Left lung (tissue), 10 donors: ENCODE results near the gene RNF126. TPM values are rescaled to one million over a fixed set of nuclear protein-coding genes. Genes with fewer than 3 reads are reported as not detected.

Source experiments
- ATAC-seq: fragments of 200-7000 bp; cut with Tn5 transposase; one replicate; pipeline ENCODE4 v1.9.1; 2020; ENCODE audit warnings: moderate library complexity
- DNase-seq, 4 donors: peaks; one replicate each; pipeline ENCODE4 v3.0.0-alpha.2; 2013 to 2020
- H3K27ac ChIP-seq, 2 donors: fragments of 200-600 bp; sonication (generic) in 1 of 2; one replicate each; pipeline versions ENCODE4 v1.5.0 to v1.8.0; 2020 to 2021
- H3K27me3 ChIP-seq, 2 donors: fragments of 200-600 bp; sonication (generic) in 1 of 2; one replicate each; pipeline versions ENCODE4 v1.5.0 to v1.8.0; 2020 to 2021
- H3K36me3 ChIP-seq, 2 donors: fragments of 200-600 bp; sonication (generic) in 1 of 2; one replicate each; pipeline versions ENCODE4 v1.5.0 to v1.8.0; 2020 to 2021
- H3K4me1 ChIP-seq, 2 donors: fragments of 200-600 bp; one replicate each; pipeline ENCODE4 v1.8.0; 2021
- H3K4me3 ChIP-seq, 2 donors: fragments of 200-600 bp; sonication (generic) in 1 of 2; one replicate each; pipeline versions ENCODE4 v1.5.0 to v1.8.0; 2020 to 2021; ENCODE audit warnings: mild to moderate bottlenecking in 1 of 2
- H3K9me3 ChIP-seq, 2 donors: fragments of 200-600 bp; sonication (generic) in 1 of 2; one replicate each; pipeline versions ENCODE4 v1.5.0 to v1.8.0; 2020 to 2021
- CTCF ChIP-seq, 2 donors: fragments of 200-600 bp; sonication (generic) in 1 of 2; IDR thresholded peaks; one replicate each; pipeline versions ENCODE4 v1.5.0 to v1.8.0; 2021; ENCODE audit warnings: antibody characterized with exemption in 2 of 2
- intact Hi-C, 2 donors: fragments of 100-400 bp; cut with DNase I; formaldehyde crosslinking; loops; one replicate each; pipeline versions ENCODE4 v1.11.2 to v1.14.2; 2022
- polyA plus RNA-seq, 6 donors: library from polyadenylated mRNA; unstranded; fragments of 120-200 nt; gene quantifications; one replicate each; pipeline ENCODE4 v1.2.1, GENCODE V29; 2013; ENCODE audit not compliant: insufficient read length in 6 of 6
- total RNA-seq, 2 donors: library from RNA; stranded (reverse); fragmentation: NEBNext Ultra II Directional; extraction: Animal tissue kit (Norgen Biotek cat#: 25700); gene quantifications; one replicate each; pipeline ENCODE4 v1.2.1, GENCODE V29; 2021
- donor health status: DM: no; HTN: yes; CAD: no.
- donor health status: DM: no; HTN: no; CAD: no.

Gene RNF126
- total and polyA plus RNA-seq, 8 donors, result 15.4 to 34.0 (median 23.1) TPM

GRCh38 chr19:612941-613340 is 50.1 kb downstream of the RNF126 start:
- no peaks in the 10 kb centered on the region for H3K9me3 ChIP-seq
- ATAC-seq (no peak), DNase-seq (no peak)
- no peak for TF ChIP-seq CTCF (IDR thresholded peaks at IDR 0.05)
- peaks cover 0 to 58% of the 10 kb centered on the region in 2 donors for H3K27me3 ChIP-seq
- no peak overlapping the region for H3K4me3 ChIP-seq
- peaks cover 6 to 32% of the 10 kb centered on the region in 2 donors for H3K4me1 ChIP-seq
- H3K36me3 ChIP-seq, result peaks cover 0 to 13% of the 10 kb centered on the region in 2 donors
- no peak overlapping the region for H3K27ac ChIP-seq
- intact Hi-C loops, result no loop called here

- ATAC-seq (no peak), DNase-seq (no peak)
- H3K27me3 ChIP-seq, result peaks cover 0 to 50% of the 10 kb centered on the region in 2 donors
- H3K4me3 ChIP-seq, result no peak overlapping the region
- intact Hi-C loops, result no loop called here
- TF ChIP-seq CTCF (IDR thresholded peaks at IDR 0.05), result no peak
- H3K4me1 ChIP-seq, result peaks cover 6 to 32% of the 10 kb centered on the region in 2 donors
- H3K36me3 ChIP-seq, result no peaks in the 10 kb centered on the region
- H3K27ac ChIP-seq, result peak overlapping the region in 1 of 2 donors; percentile 66
- no peaks in the 10 kb centered on the region for H3K9me3 ChIP-seq
Measured at GRCh38 chr19:611481-611868, 51.5 kb downstream of the RNF126 start.

- Histone ChIP-seq H3K27ac (peak overlapping the region; percentile 13 to 66), H3K4me3 (peak overlapping the region in 1 of 2 donors; percentile 25)
Measured at GRCh38 chr19:610801-611480, 52.1 kb downstream of the RNF126 start.

GRCh38 chr19:610071-610800 is 52.8 kb downstream of the RNF126 start:
- intact Hi-C loops, result no loop called here
- ATAC-seq, result peak; percentile 6
- DNase-seq, result no peak
- H3K36me3 ChIP-seq, result no peaks in the 10 kb centered on the region
- H3K9me3 ChIP-seq, result no peaks in the 10 kb centered on the region
- peak overlapping the region; percentile 13 to 66 for H3K27ac ChIP-seq
- H3K27me3 ChIP-seq, result peaks cover 0 to 41% of the 10 kb centered on the region in 2 donors
- peaks cover 6 to 28% of the 10 kb centered on the region in 2 donors for H3K4me1 ChIP-seq
- H3K4me3 ChIP-seq, result peak overlapping the region in 1 of 2 donors; percentile 25
- no peak for TF ChIP-seq CTCF (IDR thresholded peaks at IDR 0.05)

More at GRCh38 chr19:610801-611480, 52.1 kb downstream of the RNF126 start:
- intact Hi-C loops, result no loop called here
- no peaks in the 10 kb centered on the region for H3K9me3 ChIP-seq
- H3K4me1 ChIP-seq, result peaks cover 6 to 28% of the 10 kb centered on the region in 2 donors
- H3K27me3 ChIP-seq, result peaks cover 0 to 47% of the 10 kb centered on the region in 2 donors
- peak; percentile 56 for ATAC-seq
- DNase-seq, result peak in 2 of 4 donors; percentile 31 to 43
- TF ChIP-seq CTCF (IDR thresholded peaks at IDR 0.05), result no peak
- H3K36me3 ChIP-seq, result no peaks in the 10 kb centered on the region

GRCh38 chr19:609004-609346 is 54.0 kb downstream of the RNF126 start:
- intact Hi-C loops, result no loop called here
- Histone ChIP-seq H3K27me3 (peaks cover 0 to 36% of the 10 kb centered on the region in 2 donors), H3K27ac (peak overlapping the region in 1 of 2 donors; percentile 41), H3K9me3 (no peaks in the 10 kb centered on the region), H3K36me3 (no peaks in the 10 kb centered on the region), H3K4me3 (no peak overlapping the region), H3K4me1 (peaks cover 6 to 28% of the 10 kb centered on the region in 2 donors)
- peak in 1 of 4 donors; percentile 67 for DNase-seq
- ATAC-seq, result peak; percentile 50
- TF ChIP-seq CTCF (IDR thresholded peaks at IDR 0.05), result no peak
